Measurements from ENCODE around the gene TRIM21.
"Not testable (repeated sequence)": the region's sequence is repeated elsewhere in the genome, so short reads cannot be mapped to it uniquely, and the experiment has no call there.

The TRIM21 gene

DNA sequence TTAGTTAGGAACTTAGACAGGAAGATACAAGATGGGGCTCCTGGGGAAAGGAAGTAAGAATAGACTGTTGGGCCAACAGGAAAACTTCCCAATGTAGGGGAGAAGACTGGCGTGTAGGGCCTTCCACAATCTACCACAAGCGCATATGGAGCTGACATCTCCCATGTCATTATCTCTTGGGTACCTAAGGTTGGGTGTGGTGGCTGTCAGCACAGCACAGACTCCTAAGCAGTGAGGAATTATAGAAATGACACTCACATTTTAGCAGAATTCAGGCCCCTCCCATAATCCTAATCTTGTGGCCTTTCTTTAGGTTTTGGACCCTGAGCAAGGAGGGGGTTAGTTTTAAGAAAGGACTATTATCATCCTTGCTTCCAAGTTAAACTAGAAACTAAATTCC lies 11.6 kb downstream of the TRIM21 start:
- Mint-ChIP-seq H3K27me3 (ENCODE audit: low read depth, poor library complexity) (no peaks in the 10 kb centered on the region), H3K9me3 (no peaks in the 10 kb centered on the region), H3K27ac (no peak overlapping the region), H3K4me1 (no peaks in the 10 kb centered on the region), H3K4me3 (no peak overlapping the region), H3K36me3 (ENCODE audit: low read depth) (peaks cover 33% of the 10 kb centered on the region)
- TF ChIP-seq, protein P1, sequence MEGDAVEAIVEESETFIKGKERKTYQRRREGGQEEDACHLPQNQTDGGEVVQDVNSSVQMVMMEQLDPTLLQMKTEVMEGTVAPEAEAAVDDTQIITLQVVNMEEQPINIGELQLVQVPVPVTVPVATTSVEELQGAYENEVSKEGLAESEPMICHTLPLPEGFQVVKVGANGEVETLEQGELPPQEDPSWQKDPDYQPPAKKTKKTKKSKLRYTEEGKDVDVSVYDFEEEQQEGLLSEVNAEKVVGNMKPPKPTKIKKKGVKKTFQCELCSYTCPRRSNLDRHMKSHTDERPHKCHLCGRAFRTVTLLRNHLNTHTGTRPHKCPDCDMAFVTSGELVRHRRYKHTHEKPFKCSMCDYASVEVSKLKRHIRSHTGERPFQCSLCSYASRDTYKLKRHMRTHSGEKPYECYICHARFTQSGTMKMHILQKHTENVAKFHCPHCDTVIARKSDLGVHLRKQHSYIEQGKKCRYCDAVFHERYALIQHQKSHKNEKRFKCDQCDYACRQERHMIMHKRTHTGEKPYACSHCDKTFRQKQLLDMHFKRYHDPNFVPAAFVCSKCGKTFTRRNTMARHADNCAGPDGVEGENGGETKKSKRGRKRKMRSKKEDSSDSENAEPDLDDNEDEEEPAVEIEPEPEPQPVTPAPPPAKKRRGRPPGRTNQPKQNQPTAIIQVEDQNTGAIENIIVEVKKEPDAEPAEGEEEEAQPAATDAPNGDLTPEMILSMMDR (IDR thresholded peaks at IDR 0.05): no peak
- no peak for DNase-seq

DNA sequence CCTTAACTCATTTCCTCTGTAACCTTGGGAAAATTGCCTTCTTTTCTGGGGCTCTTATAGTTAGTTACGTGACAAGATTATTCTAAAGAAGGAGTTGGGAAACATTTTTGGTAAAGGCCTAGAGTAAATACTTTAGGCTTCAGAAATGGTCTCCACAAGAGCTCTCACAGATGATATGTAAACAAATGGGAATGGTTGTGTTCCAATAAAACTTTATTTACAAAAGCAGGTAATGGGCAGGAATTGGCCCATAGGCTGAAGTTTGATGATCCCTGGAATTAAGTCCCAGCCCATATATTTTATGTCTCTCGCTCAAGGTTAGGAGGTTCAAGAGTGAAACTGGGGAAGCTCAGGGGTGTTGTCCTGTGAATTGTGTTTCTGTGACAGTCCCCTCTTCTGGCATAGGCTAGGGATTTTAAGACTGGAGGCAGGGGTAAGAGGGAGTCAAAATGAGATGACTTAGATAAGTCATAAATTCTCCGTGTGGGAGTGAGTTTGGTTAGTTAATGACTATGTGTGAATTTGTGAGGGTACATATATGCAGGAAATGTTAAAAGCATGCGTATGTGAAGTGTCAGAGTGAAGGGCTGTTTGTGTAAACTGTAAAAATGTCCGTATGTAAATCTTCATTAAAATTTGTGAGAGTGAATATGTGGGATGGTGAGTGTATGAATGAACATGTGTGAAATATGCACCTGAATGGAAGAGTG lies 17.9 kb downstream of the TRIM21 start:
- Mint-ChIP-seq H3K27ac (no peak overlapping the region), H3K4me1 (no peaks in the 10 kb centered on the region), H3K4me3 (no peak overlapping the region), H3K9me3 (no peaks in the 10 kb centered on the region), H3K36me3 (ENCODE audit: low read depth) (no peaks in the 10 kb centered on the region), H3K27me3 (ENCODE audit: low read depth, poor library complexity) (no peaks in the 10 kb centered on the region)
- no peak for DNase-seq
- TF ChIP-seq, protein P1 (IDR thresholded peaks at IDR 0.05): no peak

DNA sequence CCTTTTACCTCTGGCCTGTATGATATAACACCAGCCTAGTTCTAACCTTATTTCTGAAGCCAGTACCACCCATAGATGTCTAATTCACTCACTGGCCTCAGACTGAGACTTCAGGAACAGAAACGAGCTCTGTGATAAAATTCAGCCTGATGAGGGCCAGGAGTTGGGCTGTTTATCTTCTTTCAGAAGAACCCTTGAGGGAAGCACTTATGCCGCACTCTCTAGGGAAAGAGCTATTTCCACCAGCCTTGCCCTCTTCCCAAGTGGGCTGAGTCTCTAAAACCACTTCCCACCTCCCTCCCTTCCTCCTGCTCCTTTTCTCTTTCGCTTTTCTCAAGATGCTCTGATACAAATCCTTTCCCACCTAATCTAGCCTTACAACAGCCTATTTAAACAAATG lies 23.3 kb downstream of the TRIM21 start:
- no peaks in the 10 kb centered on the region for H3K36me3 Mint-ChIP-seq (ENCODE audit: low read depth)
- peaks cover 4% of the 10 kb centered on the region for H3K9me3 Mint-ChIP-seq
- no peak overlapping the region for H3K4me3 Mint-ChIP-seq
- no peak for DNase-seq
- H3K27ac Mint-ChIP-seq: no peak overlapping the region
- no peaks in the 10 kb centered on the region for H3K4me1 Mint-ChIP-seq
- TF ChIP-seq, protein P1 (IDR thresholded peaks at IDR 0.05): no peak
- H3K27me3 Mint-ChIP-seq (ENCODE audit: low read depth, poor library complexity): no peaks in the 10 kb centered on the region

DNA sequence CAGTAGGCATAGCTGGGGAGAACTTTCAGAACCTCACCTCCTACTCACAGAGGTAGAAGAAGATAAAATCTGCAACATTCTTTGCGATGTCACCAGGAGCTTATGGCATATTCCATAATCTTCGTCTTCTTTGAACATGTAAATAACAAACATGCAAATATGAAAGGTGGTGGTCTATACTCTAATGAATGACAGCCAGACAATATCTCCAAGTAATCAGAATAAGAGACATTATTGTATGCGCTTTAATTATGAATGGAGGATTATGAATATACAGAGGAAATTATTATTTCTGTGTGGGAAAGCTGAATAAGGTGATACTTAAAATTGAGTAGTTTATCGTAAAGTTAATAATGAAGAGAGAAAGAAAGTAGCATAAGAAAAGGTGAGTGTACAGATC lies 25.2 kb downstream of the TRIM21 start, which contains the start of gene OR52B4:
OR52B4 (minus strand) TSS at position 101 of the 400 bp plus-strand sequence; CDS start at position 10, 91 bp downstream.
- Mint-ChIP-seq H3K4me3 (no peak within 1 kb of the TSS), H3K4me1 (no peaks in the 10 kb centered on the region), H3K9me3 (peaks cover 16% of the 10 kb centered on the region), H3K27ac (no peak within 1 kb of the TSS), H3K27me3 (ENCODE audit: low read depth, poor library complexity) (no peaks in the 10 kb centered on the region), H3K36me3 (ENCODE audit: low read depth) (no peaks in the 10 kb centered on the region)
- TF ChIP-seq, protein P1 (IDR thresholded peaks at IDR 0.05): no peak
- DNase-seq: no peak

DNA sequence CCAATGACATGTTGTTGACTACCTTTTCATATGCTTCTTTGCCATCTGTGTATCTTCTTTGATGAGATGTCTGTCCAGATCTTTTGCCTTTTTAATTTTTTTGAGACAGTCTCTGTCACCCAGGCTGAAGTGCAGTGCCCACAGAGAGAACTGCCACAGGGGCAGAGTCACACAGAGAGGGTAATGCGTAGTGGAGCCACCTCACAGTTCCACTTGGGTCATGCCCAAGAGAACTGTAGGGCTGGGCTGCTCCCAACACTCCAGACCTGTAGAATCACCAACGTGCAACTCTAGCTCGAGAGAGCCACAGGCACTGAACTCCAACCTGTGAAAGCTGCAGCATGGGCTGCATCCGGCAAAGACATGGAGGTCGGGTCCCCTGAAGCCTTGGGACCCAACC lies 45.4 kb downstream of the TRIM21 start:
- H3K27ac Mint-ChIP-seq; H3K27me3 Mint-ChIP-seq (ENCODE audit: low read depth, poor library complexity); H3K4me1 Mint-ChIP-seq; H3K36me3 Mint-ChIP-seq (ENCODE audit: low read depth); DNase-seq; H3K9me3 Mint-ChIP-seq; H3K4me3 Mint-ChIP-seq: not testable (repeated sequence)

DNA sequence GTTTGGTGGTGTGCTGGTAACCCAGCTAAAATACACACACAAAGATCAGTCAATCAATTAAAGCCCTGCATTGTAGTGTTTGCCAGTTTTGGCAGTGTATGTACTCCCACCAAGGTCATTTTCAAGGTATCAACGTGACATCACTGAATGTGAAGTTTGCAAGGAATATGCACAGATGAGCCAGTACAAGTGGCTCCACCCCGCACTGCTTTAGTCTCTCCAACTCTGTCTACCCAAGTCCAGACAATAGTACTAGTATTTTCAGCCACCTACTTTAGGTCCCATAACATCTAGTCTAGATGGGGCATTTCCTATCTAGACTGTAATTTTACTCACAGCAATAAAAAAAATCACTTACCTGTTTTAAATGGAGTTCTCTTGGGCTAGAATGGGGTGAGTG lies 48.1 kb downstream of the TRIM21 start:
- not testable (repeated sequence) for H3K4me3 Mint-ChIP-seq; H3K4me1 Mint-ChIP-seq; H3K36me3 Mint-ChIP-seq (ENCODE audit: low read depth); DNase-seq; H3K27ac Mint-ChIP-seq; H3K27me3 Mint-ChIP-seq (ENCODE audit: low read depth, poor library complexity); H3K9me3 Mint-ChIP-seq

All from nephron progenitor cell (in vitro differentiated cells).